Uterus (tissue), 4 donors: Measurements from ENCODE around the gene MLH1. TPM values are rescaled to one million over a fixed set of nuclear protein-coding genes. Genes with fewer than 3 reads are reported as not detected.

ENCODE experiments used
- DNase-seq, 2 donors: peaks; one replicate each; pipeline ENCODE4 v3.0.0-alpha.2; 2019 to 2020
- H3K27ac ChIP-seq, 2 donors: fragments of 200-600 bp; sonication (generic); 1 replicate in 1 of 2; 2 replicates in 1 of 2; pipeline ENCODE4 v1.5.1; 2016 to 2018
- H3K27me3 ChIP-seq, 2 donors: fragments of 200-600 bp; sonication (generic); one replicate each; pipeline ENCODE4 v1.5.1; 2018 to 2019; ENCODE audit warnings: control low read depth in 1 of 2
- H3K36me3 ChIP-seq, 2 donors: fragments of 200-600 bp; sonication (generic); one replicate each; pipeline ENCODE4 v1.5.1; 2019; ENCODE audit warnings: control low read depth in 1 of 2
- H3K4me1 ChIP-seq, 2 donors: fragments of 200-600 bp; sonication (generic); one replicate each; pipeline ENCODE4 v1.5.1; 2018 to 2019; ENCODE audit warnings: control low read depth in 1 of 2
- H3K4me3 ChIP-seq, 2 donors: fragments of 200-600 bp; sonication (generic); 1 replicate in 1 of 2; 2 replicates in 1 of 2; pipeline ENCODE4 v1.5.1; 2018 to 2019; ENCODE audit warnings: mild to moderate bottlenecking in 1 of 2
- H3K9me3 ChIP-seq, 2 donors: fragments of 200-600 bp; sonication (generic); one replicate each; pipeline ENCODE4 v1.5.1; 2019; ENCODE audit warnings: control low read depth in 1 of 2
- POLR2A ChIP-seq, 2 donors: fragments of 450-650 bp; IDR thresholded peaks; one replicate each; pipeline ENCODE4 v1.6.1; 2016; ENCODE audit warnings: antibody characterized with exemption in 2 of 2, mild to moderate bottlenecking in 1 of 2, moderate library complexity in 1 of 2
- intact Hi-C: fragments of 100-400 bp; cut with DNase I; formaldehyde crosslinking; loops from one replicate; pipeline ENCODE4 v1.15.1; 2023; ENCODE audit warnings: low total_unique reads
- total RNA-seq, 4 donors: library from RNA; depleted of rRNA in 3 of 4; stranded (reverse); fragments of >200 nt in 3 of 4; gene quantifications; one replicate each; pipeline versions ENCODE4 v1.1.0 to v1.2.4, GENCODE V29; 2014 to 2023
- TF ChIP-seq, protein P1 (sequence below), 4 experiments: fragments of 200-600 bp in 2 of 4; fragments of 450-650 bp in 2 of 4; sonication (generic) in 2 of 4; IDR thresholded peaks; one replicate each; pipeline ENCODE4 v1.5.1; 2016 to 2019; ENCODE audit warnings: antibody characterized with exemption in 4 of 4, mild to moderate bottlenecking in 2 of 4, moderate library complexity in 1 of 4
- donor health status: DM: yes; HTN: yes; CAD: no.

The MLH1 gene
- total RNA-seq, 4 donors from 2014 or later = 5.9 to 64.3 (median 24.4) TPM

GRCh38 chr3:37026851-37027250 is 33.5 kb downstream of the MLH1 start:
- H3K27ac ChIP-seq = no peak overlapping the region
- H3K4me1 ChIP-seq = no peaks in the 10 kb centered on the region
- no peak for TF ChIP-seq POLR2A (IDR thresholded peaks at IDR 0.05)
- intact Hi-C loops = no loop called here
- H3K27me3 ChIP-seq = no peaks in the 10 kb centered on the region
- H3K36me3 ChIP-seq = no peaks in the 10 kb centered on the region
- no peaks in the 10 kb centered on the region for H3K9me3 ChIP-seq
- DNase-seq = no peak
- no peak overlapping the region for H3K4me3 ChIP-seq

GRCh38 chr3:37028329-37028728 is 35.0 kb downstream of the MLH1 start:
- Histone ChIP-seq H3K4me3 (no peak overlapping the region), H3K36me3 (no peaks in the 10 kb centered on the region), H3K27ac (no peak overlapping the region), H3K9me3 (no peaks in the 10 kb centered on the region), H3K27me3 (no peaks in the 10 kb centered on the region), H3K4me1 (no peaks in the 10 kb centered on the region)
- intact Hi-C loops = no loop called here
- DNase-seq = peak in 1 of 2 donors; percentile 27
- TF ChIP-seq, protein P1, sequence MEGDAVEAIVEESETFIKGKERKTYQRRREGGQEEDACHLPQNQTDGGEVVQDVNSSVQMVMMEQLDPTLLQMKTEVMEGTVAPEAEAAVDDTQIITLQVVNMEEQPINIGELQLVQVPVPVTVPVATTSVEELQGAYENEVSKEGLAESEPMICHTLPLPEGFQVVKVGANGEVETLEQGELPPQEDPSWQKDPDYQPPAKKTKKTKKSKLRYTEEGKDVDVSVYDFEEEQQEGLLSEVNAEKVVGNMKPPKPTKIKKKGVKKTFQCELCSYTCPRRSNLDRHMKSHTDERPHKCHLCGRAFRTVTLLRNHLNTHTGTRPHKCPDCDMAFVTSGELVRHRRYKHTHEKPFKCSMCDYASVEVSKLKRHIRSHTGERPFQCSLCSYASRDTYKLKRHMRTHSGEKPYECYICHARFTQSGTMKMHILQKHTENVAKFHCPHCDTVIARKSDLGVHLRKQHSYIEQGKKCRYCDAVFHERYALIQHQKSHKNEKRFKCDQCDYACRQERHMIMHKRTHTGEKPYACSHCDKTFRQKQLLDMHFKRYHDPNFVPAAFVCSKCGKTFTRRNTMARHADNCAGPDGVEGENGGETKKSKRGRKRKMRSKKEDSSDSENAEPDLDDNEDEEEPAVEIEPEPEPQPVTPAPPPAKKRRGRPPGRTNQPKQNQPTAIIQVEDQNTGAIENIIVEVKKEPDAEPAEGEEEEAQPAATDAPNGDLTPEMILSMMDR (IDR thresholded peaks at IDR 0.05) = no peak
- TF ChIP-seq POLR2A (IDR thresholded peaks at IDR 0.05) = no peak

GRCh38 chr3:37029111-37029510 is 35.8 kb downstream of the MLH1 start:
- no peaks in the 10 kb centered on the region for H3K36me3 ChIP-seq
- DNase-seq = no peak
- peak overlapping the region; percentile 65 to 73 for H3K27ac ChIP-seq
- no peaks in the 10 kb centered on the region for H3K4me1 ChIP-seq
- H3K27me3 ChIP-seq = no peaks in the 10 kb centered on the region
- no peaks in the 10 kb centered on the region for H3K9me3 ChIP-seq
- TF ChIP-seq, protein P1 (IDR thresholded peaks at IDR 0.05) = no peak
- no peak for TF ChIP-seq POLR2A (IDR thresholded peaks at IDR 0.05)
- no peak overlapping the region for H3K4me3 ChIP-seq
- intact Hi-C loops = no loop called here

DNA sequence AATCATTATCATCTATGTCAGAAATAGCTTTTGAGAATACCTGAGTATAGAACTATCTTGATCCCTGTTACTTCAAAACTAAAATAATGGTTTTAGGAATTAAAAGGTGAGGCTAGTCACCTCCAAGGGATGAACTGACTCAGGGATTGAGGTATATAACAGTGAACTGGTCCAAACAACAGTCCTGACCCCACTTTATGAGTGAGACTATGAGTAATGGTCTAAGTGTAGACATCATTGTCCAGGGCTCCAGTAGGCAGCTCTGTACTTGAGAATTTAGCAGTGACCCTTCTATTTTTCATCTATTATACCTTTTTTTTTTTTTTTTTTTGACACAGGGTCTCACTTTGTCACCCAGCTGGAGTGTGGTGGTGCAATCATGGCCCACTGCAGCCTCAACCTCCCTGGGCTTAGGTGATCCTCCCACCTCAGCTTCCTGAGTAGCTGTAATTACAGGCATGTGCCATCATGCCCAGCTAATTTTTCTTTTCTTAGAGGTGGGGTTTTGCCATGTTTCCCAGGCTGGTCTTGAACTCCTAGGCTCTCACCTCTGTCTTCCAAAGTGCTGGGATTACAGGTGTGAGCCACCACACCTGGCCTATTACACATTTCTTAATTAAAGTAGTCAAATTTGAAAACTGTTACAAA is 36.3 kb downstream of the MLH1 start:
- no peak for TF ChIP-seq POLR2A (IDR thresholded peaks at IDR 0.05)
- TF ChIP-seq, protein P1 (IDR thresholded peaks at IDR 0.05) = no peak
- Histone ChIP-seq H3K27me3 (no peaks in the 10 kb centered on the region), H3K9me3 (no peaks in the 10 kb centered on the region), H3K4me1 (no peaks in the 10 kb centered on the region), H3K4me3 (no peak overlapping the region), H3K36me3 (no peaks in the 10 kb centered on the region), H3K27ac (peak overlapping the region; percentile 65 to 73)
- DNase-seq = no peak
- intact Hi-C loops = no loop called here

DNA sequence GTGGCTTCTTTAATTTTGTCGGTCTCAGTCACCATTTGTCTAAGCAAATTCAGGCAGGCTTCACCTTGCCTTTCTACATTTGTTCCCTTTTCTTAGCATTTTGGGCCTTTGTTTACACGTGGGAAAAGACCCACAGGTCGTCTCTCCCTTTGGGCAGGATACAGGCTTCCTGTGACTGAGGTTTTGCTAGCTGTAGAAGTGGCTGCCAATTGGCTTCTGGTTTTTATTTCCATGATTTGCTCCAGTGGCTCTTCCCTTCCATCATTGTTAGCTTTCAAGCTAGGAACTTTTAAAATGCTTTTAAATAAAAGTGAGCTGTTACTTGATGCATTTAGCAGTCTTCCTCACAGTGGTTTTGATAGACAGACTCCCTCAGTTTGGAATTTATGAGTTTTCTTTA is 37.3 kb downstream of the MLH1 start:
- Histone ChIP-seq H3K27me3 (no peaks in the 10 kb centered on the region), H3K27ac (peak overlapping the region; percentile 65 to 73), H3K4me3 (no peak overlapping the region), H3K36me3 (no peaks in the 10 kb centered on the region), H3K9me3 (no peaks in the 10 kb centered on the region), H3K4me1 (no peaks in the 10 kb centered on the region)
- DNase-seq = no peak
- TF ChIP-seq POLR2A (IDR thresholded peaks at IDR 0.05) = no peak
- TF ChIP-seq, protein P1 (IDR thresholded peaks at IDR 0.05) = no peak
- intact Hi-C loops = no loop called here
